Left lung (tissue), 10 donors: Measurements from ENCODE around the gene RPL18A. TPM values are rescaled to one million over a fixed set of nuclear protein-coding genes. Genes with fewer than 3 reads are reported as not detected.

Source experiments
- ATAC-seq: fragments of 200-7000 bp; cut with Tn5 transposase; one replicate; pipeline ENCODE4 v1.9.1; 2020; ENCODE audit warnings: moderate library complexity
- DNase-seq, 4 donors: peaks; one replicate each; pipeline ENCODE4 v3.0.0-alpha.2; 2013 to 2020
- H3K27ac ChIP-seq, 2 donors: fragments of 200-600 bp; sonication (generic) in 1 of 2; one replicate each; pipeline versions ENCODE4 v1.5.0 to v1.8.0; 2020 to 2021
- H3K27me3 ChIP-seq, 2 donors: fragments of 200-600 bp; sonication (generic) in 1 of 2; one replicate each; pipeline versions ENCODE4 v1.5.0 to v1.8.0; 2020 to 2021
- H3K36me3 ChIP-seq, 2 donors: fragments of 200-600 bp; sonication (generic) in 1 of 2; one replicate each; pipeline versions ENCODE4 v1.5.0 to v1.8.0; 2020 to 2021
- H3K4me1 ChIP-seq, 2 donors: fragments of 200-600 bp; one replicate each; pipeline ENCODE4 v1.8.0; 2021
- H3K4me3 ChIP-seq, 2 donors: fragments of 200-600 bp; sonication (generic) in 1 of 2; one replicate each; pipeline versions ENCODE4 v1.5.0 to v1.8.0; 2020 to 2021; ENCODE audit warnings: mild to moderate bottlenecking in 1 of 2
- H3K9me3 ChIP-seq, 2 donors: fragments of 200-600 bp; sonication (generic) in 1 of 2; one replicate each; pipeline versions ENCODE4 v1.5.0 to v1.8.0; 2020 to 2021
- CTCF ChIP-seq, 2 donors: fragments of 200-600 bp; sonication (generic) in 1 of 2; IDR thresholded peaks; one replicate each; pipeline versions ENCODE4 v1.5.0 to v1.8.0; 2021; ENCODE audit warnings: antibody characterized with exemption in 2 of 2
- intact Hi-C, 2 donors: fragments of 100-400 bp; cut with DNase I; formaldehyde crosslinking; loops; one replicate each; pipeline versions ENCODE4 v1.11.2 to v1.14.2; 2022
- polyA plus RNA-seq, 6 donors: library from polyadenylated mRNA; unstranded; fragments of 120-200 nt; gene quantifications; one replicate each; pipeline ENCODE4 v1.2.1, GENCODE V29; 2013; ENCODE audit not compliant: insufficient read length in 6 of 6
- total RNA-seq, 2 donors: library from RNA; stranded (reverse); fragmentation: NEBNext Ultra II Directional; extraction: Animal tissue kit (Norgen Biotek cat#: 25700); gene quantifications; one replicate each; pipeline ENCODE4 v1.2.1, GENCODE V29; 2021
- donor health status: DM: no; HTN: yes; CAD: no.
- donor health status: DM: no; HTN: no; CAD: no.

Gene RPL18A
- total and polyA plus RNA-seq, 8 donors, result 1,124 to 1,592 (median 1,314) TPM

DNA sequence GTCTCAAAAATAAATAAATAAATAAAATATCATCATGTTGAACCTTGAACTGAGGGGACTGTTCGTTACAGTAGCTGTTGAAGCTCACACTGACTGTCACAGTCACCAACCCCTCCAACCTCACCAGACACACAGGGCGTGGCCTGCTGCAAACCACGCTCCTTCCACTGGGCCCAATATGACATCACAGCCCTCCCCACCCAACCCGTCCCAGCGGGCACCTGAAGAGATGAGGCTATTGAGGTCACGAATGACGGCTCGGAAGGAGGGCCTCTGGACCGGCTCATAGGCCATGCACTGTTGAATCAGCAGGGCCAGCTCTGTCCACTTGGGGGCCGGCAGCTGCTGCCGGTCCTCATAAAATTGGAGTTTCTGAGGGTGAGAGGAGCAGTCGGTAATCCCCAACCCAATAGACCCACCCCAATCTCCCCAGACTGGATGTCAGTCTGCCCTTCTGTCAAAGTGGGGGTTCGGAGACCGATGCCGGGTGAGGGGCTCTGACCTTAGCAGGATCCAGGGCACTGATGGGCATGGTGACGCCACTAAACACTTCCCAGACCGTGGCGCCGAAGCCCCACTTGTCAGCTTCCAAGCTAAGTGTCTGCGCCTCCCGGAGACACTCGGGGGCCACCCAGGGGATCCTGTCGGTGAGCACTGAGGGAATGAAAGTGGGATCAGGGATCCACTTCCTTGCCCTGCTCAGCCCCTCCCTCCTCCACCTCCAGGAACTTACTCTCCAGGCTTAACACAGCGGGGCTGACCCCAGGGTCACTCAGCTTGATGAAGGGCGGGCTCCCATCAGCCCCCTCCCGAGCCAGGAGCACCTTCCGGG, 25.1 kb upstream of the RPL18A start:
- TF ChIP-seq CTCF (IDR thresholded peaks at IDR 0.05), result no peak
- H3K4me3 ChIP-seq, result no peak overlapping the region
- peaks cover 0 to 36% of the 10 kb centered on the region in 2 donors for H3K27me3 ChIP-seq
- no peak for ATAC-seq
- H3K27ac ChIP-seq, result no peak overlapping the region
- intact Hi-C loops, result no loop called here
- no peak for DNase-seq
- H3K4me1 ChIP-seq, result no peaks in the 10 kb centered on the region
- H3K36me3 ChIP-seq, result peaks cover 0 to 98% of the 10 kb centered on the region in 2 donors
- no peaks in the 10 kb centered on the region for H3K9me3 ChIP-seq

- Histone ChIP-seq H3K27me3 (peaks cover 0 to 34% of the 10 kb centered on the region in 2 donors), H3K36me3 (peaks cover 0 to 98% of the 10 kb centered on the region in 2 donors), H3K4me1 (no peaks in the 10 kb centered on the region), H3K4me3 (no peak overlapping the region), H3K27ac (no peak overlapping the region), H3K9me3 (no peaks in the 10 kb centered on the region)
- ATAC-seq (no peak), DNase-seq (no peak)
- no peak for TF ChIP-seq CTCF (IDR thresholded peaks at IDR 0.05)
- intact Hi-C loops, result no loop called here
These were observed 24.3 kb upstream of the RPL18A start for GRCh38 chr19:17835182-17836006.

DNA sequence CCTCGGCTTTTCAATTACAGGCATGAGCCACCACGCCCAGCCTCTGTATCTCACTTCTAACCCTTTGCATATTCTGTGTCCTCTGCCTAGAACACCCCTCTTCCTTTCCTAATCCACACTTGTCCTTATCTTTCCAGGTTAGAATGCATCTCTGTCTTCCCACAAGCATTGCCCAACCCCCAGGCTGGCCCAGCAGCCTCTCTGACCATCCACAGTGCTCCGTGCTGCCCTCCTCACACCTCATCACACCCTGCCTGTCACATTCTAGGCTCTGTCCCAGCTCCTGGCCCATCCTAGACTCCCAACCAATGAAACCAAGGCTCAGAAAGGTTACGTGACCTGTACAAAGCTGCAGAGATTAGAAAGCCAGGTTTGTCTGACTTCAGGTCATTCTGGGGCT, 23.2 kb upstream of the RPL18A start:
- Histone ChIP-seq H3K36me3 (peaks cover 0 to 100% of the 10 kb centered on the region in 2 donors), H3K27me3 (peaks cover 0 to 38% of the 10 kb centered on the region in 2 donors), H3K4me1 (peaks cover 0 to 2% of the 10 kb centered on the region in 2 donors), H3K4me3 (no peak overlapping the region), H3K9me3 (no peaks in the 10 kb centered on the region), H3K27ac (no peak overlapping the region)
- DNase-seq (no peak), ATAC-seq (no peak)
- TF ChIP-seq CTCF (IDR thresholded peaks at IDR 0.05), result no peak
- intact Hi-C loops, result no loop called here

- TF ChIP-seq CTCF (IDR thresholded peaks at IDR 0.05), result no peak
- intact Hi-C loops, result no loop called here
- Histone ChIP-seq H3K36me3 (peaks cover 0 to 100% of the 10 kb centered on the region in 2 donors), H3K27me3 (peaks cover 0 to 39% of the 10 kb centered on the region in 2 donors), H3K4me3 (no peak overlapping the region), H3K27ac (no peak overlapping the region), H3K4me1 (peaks cover 0 to 7% of the 10 kb centered on the region in 2 donors), H3K9me3 (no peaks in the 10 kb centered on the region)
- ATAC-seq (no peak), DNase-seq (no peak)
These were observed 21.7 kb upstream of the RPL18A start for GRCh38 chr19:17837972-17838371.

- no peak for DNase-seq
- H3K27me3 ChIP-seq, result peaks cover 0 to 33% of the 10 kb centered on the region in 2 donors
- H3K9me3 ChIP-seq, result no peaks in the 10 kb centered on the region
- H3K4me3 ChIP-seq, result no peak overlapping the region
- ATAC-seq, result no peak
- H3K4me1 ChIP-seq, result peaks cover 0 to 24% of the 10 kb centered on the region in 2 donors
- TF ChIP-seq CTCF (IDR thresholded peaks at IDR 0.05), result no peak
- H3K27ac ChIP-seq, result no peak overlapping the region
- intact Hi-C loops, result no loop called here
- H3K36me3 ChIP-seq, result peaks cover 0 to 89% of the 10 kb centered on the region in 2 donors
These were observed 19.7 kb upstream of the RPL18A start for GRCh38 chr19:17840019-17840418.
